ENCODE data around the gene TBX21. TPM values are rescaled to one million over a fixed set of nuclear protein-coding genes. Genes with fewer than 3 reads are reported as not detected.

TBX21 gene
- total RNA-seq, 2 donors from 2014 or later: not detected

- WGBS, 2 experiments (ENCODE audit: insufficient coverage in 1 of 2, insufficient read length in 1 of 2): 0 to 1% methylated on average over 3 to 56 of the region's 65 CpGs
- Mint-ChIP-seq H3K36me3 (ENCODE audit: low read depth) (peaks cover 13% of the 10 kb centered on the region), H3K4me3 (peak overlapping the region; percentile 84), H3K4me1 (peaks cover 18% of the 10 kb centered on the region), H3K9me3 (no peaks in the 10 kb centered on the region), H3K27ac (peak overlapping the region; percentile 74), H3K27me3 (ENCODE audit: insufficient read depth) (peaks cover 1% of the 10 kb centered on the region)
- no peak overlapping the region for H3K27ac ChIP-seq (ENCODE audit: low read depth, low read length)
- H3K36me3 ChIP-seq (ENCODE audit: control insufficient read depth, insufficient read depth, low read length): peaks cover 11% of the 10 kb centered on the region
- peak; percentile 78 for DNase-seq
- H3K9me3 ChIP-seq (ENCODE audit: control insufficient read depth, low read length): no peaks in the 10 kb centered on the region
- peaks cover 11% of the 10 kb centered on the region for H3K4me1 ChIP-seq (ENCODE audit: control insufficient read depth, insufficient read depth, low read length)
- peak overlapping the region; percentile 88 for H3K4me3 ChIP-seq (ENCODE audit: low read length)
- peak overlapping the region; percentile 6 for H3K9ac ChIP-seq (ENCODE audit: extremely low read depth, low read length, poor library complexity, severe bottlenecking)
- H3K27me3 ChIP-seq (ENCODE audit: control insufficient read depth, insufficient read depth, low read length, poor library complexity, severe bottlenecking): no peaks in the 10 kb centered on the region
- no peak for TF ChIP-seq CTCF (conservative IDR thresholded peaks at IDR 0.05)
Measured at GRCh38 chr17:47694581-47695428, 38.2 kb upstream of the TBX21 start.

GRCh38 chr17:47695429-47696376, 37.3 kb upstream of the TBX21 start:
- peak; percentile 88 for DNase-seq
- peak overlapping the region; percentile 88 for H3K4me3 ChIP-seq (ENCODE audit: low read length)
- peaks cover 11% of the 10 kb centered on the region for H3K36me3 ChIP-seq (ENCODE audit: control insufficient read depth, insufficient read depth, low read length)
- H3K4me1 ChIP-seq (ENCODE audit: control insufficient read depth, insufficient read depth, low read length): peaks cover 11% of the 10 kb centered on the region
- H3K36me3 Mint-ChIP-seq (ENCODE audit: low read depth): peaks cover 17% of the 10 kb centered on the region
- H3K9me3 Mint-ChIP-seq: no peaks in the 10 kb centered on the region
- no peak overlapping the region for H3K27ac ChIP-seq (ENCODE audit: low read depth, low read length)
- 49 to 85% methylated on average over 22 to 47 of the region's 47 CpGs for WGBS, 2 experiments (ENCODE audit: insufficient coverage in 1 of 2, insufficient read length in 1 of 2)
- TF ChIP-seq CTCF (conservative IDR thresholded peaks at IDR 0.05): no peak
- no peaks in the 10 kb centered on the region for H3K27me3 ChIP-seq (ENCODE audit: control insufficient read depth, insufficient read depth, low read length, poor library complexity, severe bottlenecking)
- peak overlapping the region; percentile 74 for H3K27ac Mint-ChIP-seq
- no peak overlapping the region for H3K9ac ChIP-seq (ENCODE audit: extremely low read depth, low read length, poor library complexity, severe bottlenecking)
- H3K4me1 Mint-ChIP-seq: peaks cover 18% of the 10 kb centered on the region
- no peaks in the 10 kb centered on the region for H3K9me3 ChIP-seq (ENCODE audit: control insufficient read depth, low read length)
- peak overlapping the region; percentile 84 for H3K4me3 Mint-ChIP-seq
- peaks cover 1% of the 10 kb centered on the region for H3K27me3 Mint-ChIP-seq (ENCODE audit: insufficient read depth)

Data from endodermal cell (in vitro differentiated cells).